ENCODE data around the gene KIFAP3.

KIFAP3 gene

DNA sequence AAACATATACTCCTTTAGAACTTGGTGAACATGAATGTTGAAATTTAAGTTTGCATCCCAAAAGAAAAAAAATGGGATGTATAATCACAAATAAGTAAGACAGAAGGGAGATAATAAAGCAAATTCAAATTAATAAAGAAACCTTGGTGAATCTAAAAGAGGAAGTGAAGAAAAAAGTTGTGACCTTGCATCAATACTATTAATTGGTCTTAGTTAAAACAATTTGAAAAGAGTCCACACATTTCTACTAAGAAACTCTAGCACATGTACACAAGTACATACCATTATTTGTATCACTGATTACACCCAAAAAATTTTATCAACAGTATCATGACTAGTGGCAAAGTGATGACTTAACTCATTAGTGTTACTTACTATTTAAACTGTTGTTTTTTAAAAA is 100.4 kb downstream of the KIFAP3 start:
- H3K27ac ChIP-seq = no peak overlapping the region
- TF ChIP-seq, protein P1, sequence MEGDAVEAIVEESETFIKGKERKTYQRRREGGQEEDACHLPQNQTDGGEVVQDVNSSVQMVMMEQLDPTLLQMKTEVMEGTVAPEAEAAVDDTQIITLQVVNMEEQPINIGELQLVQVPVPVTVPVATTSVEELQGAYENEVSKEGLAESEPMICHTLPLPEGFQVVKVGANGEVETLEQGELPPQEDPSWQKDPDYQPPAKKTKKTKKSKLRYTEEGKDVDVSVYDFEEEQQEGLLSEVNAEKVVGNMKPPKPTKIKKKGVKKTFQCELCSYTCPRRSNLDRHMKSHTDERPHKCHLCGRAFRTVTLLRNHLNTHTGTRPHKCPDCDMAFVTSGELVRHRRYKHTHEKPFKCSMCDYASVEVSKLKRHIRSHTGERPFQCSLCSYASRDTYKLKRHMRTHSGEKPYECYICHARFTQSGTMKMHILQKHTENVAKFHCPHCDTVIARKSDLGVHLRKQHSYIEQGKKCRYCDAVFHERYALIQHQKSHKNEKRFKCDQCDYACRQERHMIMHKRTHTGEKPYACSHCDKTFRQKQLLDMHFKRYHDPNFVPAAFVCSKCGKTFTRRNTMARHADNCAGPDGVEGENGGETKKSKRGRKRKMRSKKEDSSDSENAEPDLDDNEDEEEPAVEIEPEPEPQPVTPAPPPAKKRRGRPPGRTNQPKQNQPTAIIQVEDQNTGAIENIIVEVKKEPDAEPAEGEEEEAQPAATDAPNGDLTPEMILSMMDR (IDR thresholded peaks at IDR 0.05; ENCODE audit: low read depth, low read length) = no peak
- H3K27me3 ChIP-seq (ENCODE audit: insufficient read depth, low read depth, severe bottlenecking) = no peaks in the 10 kb centered on the region
- DNase-seq = no peak
- H3K9me3 ChIP-seq (ENCODE audit: severe bottlenecking) = no peaks in the 10 kb centered on the region
- no peak overlapping the region for H3K4me3 ChIP-seq (ENCODE audit: low read depth, low read length)
- no peaks in the 10 kb centered on the region for H3K36me3 ChIP-seq

DNA sequence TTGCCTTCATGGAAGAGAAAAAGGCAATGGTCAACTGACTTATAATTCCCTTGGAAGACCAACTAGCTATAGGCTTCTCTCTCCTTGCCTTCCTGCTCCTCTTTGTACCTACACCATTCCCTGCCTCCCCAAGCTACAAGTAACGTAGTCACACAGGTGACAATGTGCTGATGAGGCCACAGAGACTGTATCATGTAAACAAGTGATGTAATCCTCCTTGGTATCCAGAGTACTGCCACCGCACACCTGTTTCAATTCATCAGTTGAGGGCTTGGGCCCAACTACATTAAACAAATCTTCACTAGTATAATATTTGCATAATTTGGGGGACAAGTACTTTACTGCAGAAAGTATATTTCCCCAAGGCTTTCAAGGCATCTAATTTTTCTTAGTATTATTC is 104.4 kb downstream of the KIFAP3 start:
- H3K36me3 ChIP-seq = no peaks in the 10 kb centered on the region
- no peak overlapping the region for H3K4me3 ChIP-seq (ENCODE audit: low read depth, low read length)
- no peak for DNase-seq
- TF ChIP-seq, protein P1 (IDR thresholded peaks at IDR 0.05; ENCODE audit: low read depth, low read length) = no peak
- H3K27ac ChIP-seq = no peak overlapping the region
- H3K27me3 ChIP-seq (ENCODE audit: insufficient read depth, low read depth, severe bottlenecking) = no peaks in the 10 kb centered on the region
- H3K9me3 ChIP-seq (ENCODE audit: severe bottlenecking) = no peaks in the 10 kb centered on the region

DNA sequence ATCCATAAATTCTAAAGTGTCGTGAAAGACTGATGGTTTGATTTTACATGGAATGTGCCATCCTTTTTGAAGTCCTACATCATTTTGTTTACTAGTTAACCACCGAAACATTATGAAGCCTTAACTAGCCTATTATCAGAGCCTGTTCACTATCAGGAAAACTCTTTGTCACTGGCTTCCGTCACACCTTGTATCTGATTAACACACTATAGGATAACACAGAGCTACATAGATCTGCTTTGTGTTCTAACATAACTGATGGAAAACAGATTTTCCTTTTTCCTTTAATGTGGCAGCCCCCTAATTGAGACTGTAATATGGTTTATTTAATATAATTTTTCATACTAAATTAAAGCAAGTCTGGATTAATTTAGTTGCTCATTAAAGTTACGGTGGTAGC is 106.3 kb downstream of the KIFAP3 start:
- Histone ChIP-seq H3K27me3 (ENCODE audit: insufficient read depth, low read depth, severe bottlenecking) (no peaks in the 10 kb centered on the region), H3K27ac (no peak overlapping the region), H3K36me3 (no peaks in the 10 kb centered on the region), H3K9me3 (ENCODE audit: severe bottlenecking) (no peaks in the 10 kb centered on the region), H3K4me3 (ENCODE audit: low read depth, low read length) (no peak overlapping the region)
- DNase-seq = no peak
- TF ChIP-seq, protein P1 (IDR thresholded peaks at IDR 0.05; ENCODE audit: low read depth, low read length) = no peak

DNA sequence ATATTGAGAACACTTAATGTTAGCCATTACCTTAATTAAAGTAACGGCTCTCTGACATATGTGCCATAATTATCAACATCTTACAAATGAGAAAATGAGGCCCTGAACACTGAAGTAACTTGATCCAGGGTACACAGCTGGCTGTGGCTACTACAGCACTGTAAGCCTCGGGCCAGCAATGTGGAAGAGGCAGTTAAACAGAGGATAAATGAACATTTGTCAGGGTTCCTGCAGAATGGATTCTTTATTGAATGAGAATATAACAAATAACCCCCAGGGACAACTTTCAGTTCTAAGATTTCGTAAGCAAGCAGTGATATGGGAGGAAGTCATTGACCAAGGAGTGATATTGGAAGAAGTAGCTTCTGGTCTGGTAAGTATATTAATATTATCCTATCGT is 110.3 kb downstream of the KIFAP3 start:
- H3K27ac ChIP-seq = no peak overlapping the region
- no peaks in the 10 kb centered on the region for H3K36me3 ChIP-seq
- no peak overlapping the region for H3K4me3 ChIP-seq (ENCODE audit: low read depth, low read length)
- H3K9me3 ChIP-seq (ENCODE audit: severe bottlenecking) = no peaks in the 10 kb centered on the region
- no peak for DNase-seq
- TF ChIP-seq, protein P1 (IDR thresholded peaks at IDR 0.05; ENCODE audit: low read depth, low read length) = no peak
- no peaks in the 10 kb centered on the region for H3K27me3 ChIP-seq (ENCODE audit: insufficient read depth, low read depth, severe bottlenecking)

DNA sequence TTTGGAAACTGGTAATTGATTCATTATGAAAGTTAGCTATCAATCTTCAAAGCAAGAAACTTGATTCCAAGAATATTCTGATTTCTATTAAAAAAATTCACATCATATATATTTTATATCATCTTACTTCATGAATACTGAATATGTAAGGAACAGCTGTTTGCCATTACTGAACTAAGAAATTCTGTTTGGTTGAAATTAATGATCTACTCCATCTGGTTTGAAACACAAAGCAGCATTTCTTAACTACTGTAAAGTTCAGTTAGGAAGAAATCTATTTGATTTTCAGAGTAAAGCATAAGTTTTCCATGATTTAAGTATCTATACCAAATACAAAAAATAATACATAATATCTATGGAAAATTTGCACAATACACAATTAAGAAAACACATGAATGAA is 114.8 kb downstream of the KIFAP3 start:
- TF ChIP-seq, protein P1 (IDR thresholded peaks at IDR 0.05; ENCODE audit: low read depth, low read length) = no peak
- Histone ChIP-seq H3K27ac (no peak overlapping the region), H3K9me3 (ENCODE audit: severe bottlenecking) (no peaks in the 10 kb centered on the region), H3K36me3 (no peaks in the 10 kb centered on the region), H3K4me3 (ENCODE audit: low read depth, low read length) (no peak overlapping the region), H3K27me3 (ENCODE audit: insufficient read depth, low read depth, severe bottlenecking) (no peaks in the 10 kb centered on the region)
- DNase-seq = no peak

DNA sequence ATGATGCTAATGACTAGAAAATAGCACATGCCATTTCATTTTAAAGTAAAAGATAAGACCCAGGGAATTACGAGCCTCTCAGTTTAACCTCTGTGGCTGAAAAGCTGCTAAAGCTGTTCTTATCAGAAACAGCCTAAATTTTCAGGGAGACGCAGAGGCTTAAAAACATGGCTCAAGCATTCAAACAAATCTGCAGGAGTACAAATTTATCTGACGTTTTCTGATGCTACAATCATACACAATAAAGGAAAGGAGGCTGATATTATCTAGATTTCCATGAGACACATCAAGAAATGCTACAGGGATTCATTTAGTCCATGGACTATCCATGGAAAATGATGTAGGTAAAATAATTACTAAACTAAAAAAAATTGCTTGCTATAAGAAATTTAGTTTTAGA is 115.5 kb downstream of the KIFAP3 start:
- TF ChIP-seq, protein P1 (IDR thresholded peaks at IDR 0.05; ENCODE audit: low read depth, low read length) = no peak
- Histone ChIP-seq H3K4me3 (ENCODE audit: low read depth, low read length) (no peak overlapping the region), H3K9me3 (ENCODE audit: severe bottlenecking) (no peaks in the 10 kb centered on the region), H3K36me3 (no peaks in the 10 kb centered on the region), H3K27ac (no peak overlapping the region), H3K27me3 (ENCODE audit: insufficient read depth, low read depth, severe bottlenecking) (no peaks in the 10 kb centered on the region)
- no peak for DNase-seq
